ENCODE measurements around the gene DIAPH2. TPM values are rescaled to one million over a fixed set of nuclear protein-coding genes. Genes with fewer than 3 reads are reported as not detected.

Gene DIAPH2
- total and polyA plus RNA-seq, 9 donors = 5.2 to 15.8 (median 8.9) TPM

DNA sequence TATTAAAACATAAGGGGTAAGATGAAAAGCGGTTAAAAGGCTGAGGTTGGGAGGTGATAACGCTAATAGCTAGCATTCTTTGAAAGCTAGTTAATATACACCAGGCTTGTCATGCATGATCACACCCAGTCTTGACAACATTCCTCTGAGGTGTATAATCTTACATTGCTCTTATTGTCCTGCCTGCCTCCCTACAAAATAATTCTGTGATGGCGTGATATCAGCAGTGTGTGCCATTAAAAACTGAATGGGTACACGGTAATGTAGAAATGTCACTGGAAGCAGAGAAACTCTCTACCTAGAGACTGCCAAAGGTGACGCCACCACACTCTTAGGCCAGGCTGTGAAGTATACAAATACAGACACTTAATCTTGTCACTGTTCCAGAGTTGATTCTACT is 68.1 kb downstream of the DIAPH2 start:
- Histone ChIP-seq H3K4me1 (ENCODE audit: control insufficient read depth, insufficient read depth, low read length) (no peaks in the 10 kb centered on the region), H3K36me3 (ENCODE audit: control insufficient read depth, insufficient read depth, low read length) (peaks cover 2% of the 10 kb centered on the region), H3K27me3 (ENCODE audit: control insufficient read depth, insufficient read depth, low read length) (peaks cover 6% of the 10 kb centered on the region), H3K27ac (ENCODE audit: low read length) (no peak overlapping the region), H3K9me3 (replicated peaks; ENCODE audit: control insufficient read depth, low read depth, low read length) (no peaks in the 10 kb centered on the region), H3K4me3 (ENCODE audit: low read length) (no peak overlapping the region)
- no peak for DNase-seq
- no CpG with 5 or more reads among the region's 5 CpGs for WGBS (ENCODE audit: insufficient coverage)

DNA sequence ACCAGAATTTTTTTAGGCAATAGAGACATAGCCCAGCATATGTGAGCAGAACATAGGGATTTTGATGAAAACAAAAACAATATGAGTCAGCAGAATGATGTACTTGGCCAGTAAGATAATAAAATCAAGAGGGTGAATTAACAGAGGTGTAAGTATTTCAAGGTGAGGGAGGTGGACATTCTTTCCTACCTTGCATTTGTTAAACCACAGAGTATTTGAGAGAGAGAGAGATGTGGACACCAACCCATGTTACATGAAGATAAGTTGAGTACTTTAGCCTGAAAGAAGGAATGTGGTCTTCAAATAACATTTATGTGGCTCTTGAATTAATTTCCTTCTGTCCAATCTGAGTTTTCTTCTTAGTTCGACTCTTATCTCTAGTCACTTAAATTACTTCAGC is 68.6 kb downstream of the DIAPH2 start:
- Histone ChIP-seq H3K4me1 (ENCODE audit: control insufficient read depth, insufficient read depth, low read length) (no peaks in the 10 kb centered on the region), H3K27me3 (ENCODE audit: control insufficient read depth, insufficient read depth, low read length) (peaks cover 6% of the 10 kb centered on the region), H3K36me3 (ENCODE audit: control insufficient read depth, insufficient read depth, low read length) (peaks cover 2% of the 10 kb centered on the region), H3K4me3 (ENCODE audit: low read length) (no peak overlapping the region), H3K9me3 (replicated peaks; ENCODE audit: control insufficient read depth, low read depth, low read length) (no peaks in the 10 kb centered on the region), H3K27ac (ENCODE audit: low read length) (no peak overlapping the region)
- no peak for DNase-seq
- no CpG with 5 or more reads among the region's 1 CpG for WGBS (ENCODE audit: insufficient coverage)

DNA sequence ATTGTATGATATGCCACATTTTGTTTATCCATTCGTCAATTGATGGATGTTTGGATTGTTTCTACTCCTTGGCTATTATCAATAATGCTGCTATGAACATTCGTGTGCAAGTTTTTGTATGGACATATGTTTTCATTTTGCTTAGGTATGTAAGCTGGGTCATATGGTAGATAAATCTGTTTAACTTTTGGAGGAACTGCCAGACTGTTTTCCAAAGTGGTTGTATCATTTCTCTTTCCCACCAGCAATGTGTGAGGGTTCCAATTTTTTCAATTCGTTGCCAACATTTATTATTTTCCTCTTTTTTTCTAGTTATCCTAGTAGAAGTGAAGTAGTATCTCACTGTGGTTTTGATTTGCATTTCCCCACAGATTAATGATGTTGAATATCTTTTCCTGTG is 71.8 kb downstream of the DIAPH2 start:
- no peaks in the 10 kb centered on the region for H3K9me3 ChIP-seq (replicated peaks; ENCODE audit: control insufficient read depth, low read depth, low read length)
- no peak overlapping the region for H3K27ac ChIP-seq (ENCODE audit: low read length)
- DNase-seq = peak; percentile 1
- no CpG with 5 or more reads among the region's 3 CpGs for WGBS (ENCODE audit: insufficient coverage)
- no peak overlapping the region for H3K4me3 ChIP-seq (ENCODE audit: low read length)
- H3K27me3 ChIP-seq (ENCODE audit: control insufficient read depth, insufficient read depth, low read length) = peaks cover 2% of the 10 kb centered on the region
- no peaks in the 10 kb centered on the region for H3K4me1 ChIP-seq (ENCODE audit: control insufficient read depth, insufficient read depth, low read length)
- peaks cover 2% of the 10 kb centered on the region for H3K36me3 ChIP-seq (ENCODE audit: control insufficient read depth, insufficient read depth, low read length)

DNA sequence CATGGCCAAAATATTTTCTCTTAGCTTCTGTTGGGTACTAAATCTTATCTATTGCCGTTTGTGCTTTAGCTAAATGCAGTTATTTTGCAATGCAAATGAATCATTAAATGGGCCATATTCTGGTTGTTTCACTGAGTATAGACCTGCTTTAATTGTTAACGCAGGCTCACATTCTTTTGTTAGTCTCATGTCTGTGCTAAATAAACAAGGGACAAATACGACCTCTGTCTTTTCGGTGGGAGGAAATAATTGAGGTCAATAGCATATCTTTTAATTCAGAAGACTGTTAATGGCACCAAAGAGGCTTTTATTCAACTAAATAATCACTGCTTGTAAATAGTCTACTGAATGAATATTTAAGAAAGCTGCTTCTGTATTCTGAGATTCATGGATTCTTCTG is 76.9 kb downstream of the DIAPH2 start:
- H3K36me3 ChIP-seq (ENCODE audit: control insufficient read depth, insufficient read depth, low read length) = no peaks in the 10 kb centered on the region
- WGBS (ENCODE audit: insufficient coverage) = 33% methylated on average over 1 of the region's 4 CpGs

DNA sequence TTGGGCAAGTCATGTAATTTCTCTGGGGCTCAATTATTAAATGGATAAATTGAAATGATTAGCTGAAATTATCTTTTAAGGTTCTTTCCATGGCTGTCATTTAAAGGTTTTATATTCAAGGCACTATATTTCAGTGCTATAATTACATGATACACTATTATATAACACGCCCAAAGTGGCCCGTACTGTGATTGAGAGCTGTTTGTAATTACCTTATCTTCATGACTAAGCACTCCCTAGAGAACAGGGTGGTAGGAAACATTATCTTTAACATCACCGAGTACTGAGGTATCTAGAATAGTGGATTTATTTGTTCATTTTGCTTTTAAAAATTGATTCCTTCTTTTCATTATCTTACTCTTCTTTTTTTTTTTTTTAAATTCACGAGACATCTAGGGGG is 79.0 kb downstream of the DIAPH2 start:
- H3K9me3 ChIP-seq (replicated peaks; ENCODE audit: control insufficient read depth, low read depth, low read length) = no peaks in the 10 kb centered on the region
- H3K4me3 ChIP-seq (ENCODE audit: low read length) = no peak overlapping the region
- no peaks in the 10 kb centered on the region for H3K36me3 ChIP-seq (ENCODE audit: control insufficient read depth, insufficient read depth, low read length)
- H3K27ac ChIP-seq (ENCODE audit: low read length) = no peak overlapping the region
- no peaks in the 10 kb centered on the region for H3K27me3 ChIP-seq (ENCODE audit: control insufficient read depth, insufficient read depth, low read length)
- no peak for DNase-seq
- no peaks in the 10 kb centered on the region for H3K4me1 ChIP-seq (ENCODE audit: control insufficient read depth, insufficient read depth, low read length)
- WGBS (ENCODE audit: insufficient coverage) = no CpG with 5 or more reads among the region's 4 CpGs

More for the DNA sequence above, 76.9 kb downstream of the DIAPH2 start:
- Histone ChIP-seq H3K4me1 (ENCODE audit: control insufficient read depth, insufficient read depth, low read length) (no peaks in the 10 kb centered on the region), H3K4me3 (ENCODE audit: low read length) (no peak overlapping the region), H3K27ac (ENCODE audit: low read length) (no peak overlapping the region), H3K27me3 (ENCODE audit: control insufficient read depth, insufficient read depth, low read length) (no peaks in the 10 kb centered on the region), H3K9me3 (replicated peaks; ENCODE audit: control insufficient read depth, low read depth, low read length) (no peaks in the 10 kb centered on the region)
- DNase-seq = no peak

DNA sequence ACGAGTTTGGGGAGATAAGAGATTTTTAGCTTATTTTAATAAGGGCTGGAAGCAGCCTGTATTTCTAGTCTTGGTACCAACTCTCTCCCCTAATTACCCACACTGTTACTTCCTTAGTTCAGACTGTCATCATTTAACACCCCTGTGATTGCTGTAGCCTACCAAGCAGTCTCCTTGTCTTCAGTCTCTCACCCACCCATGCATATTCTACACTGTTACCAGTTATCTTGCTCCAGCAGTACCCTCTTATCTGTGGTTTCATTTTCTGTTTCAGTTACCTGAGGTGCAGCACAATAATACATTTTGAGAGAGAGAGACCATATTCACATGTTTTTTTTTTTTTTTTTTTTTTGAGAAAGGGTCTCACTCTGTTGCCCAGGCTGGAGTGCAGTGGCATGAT is 80.2 kb downstream of the DIAPH2 start:
- Histone ChIP-seq H3K9me3 (replicated peaks; ENCODE audit: control insufficient read depth, low read depth, low read length) (no peaks in the 10 kb centered on the region), H3K27me3 (ENCODE audit: control insufficient read depth, insufficient read depth, low read length) (peaks cover 2% of the 10 kb centered on the region), H3K36me3 (ENCODE audit: control insufficient read depth, insufficient read depth, low read length) (no peaks in the 10 kb centered on the region), H3K27ac (ENCODE audit: low read length) (no peak overlapping the region), H3K4me1 (ENCODE audit: control insufficient read depth, insufficient read depth, low read length) (no peaks in the 10 kb centered on the region), H3K4me3 (ENCODE audit: low read length) (no peak overlapping the region)
- DNase-seq = no peak
- no CpG with 5 or more reads among the region's 1 CpG for WGBS (ENCODE audit: insufficient coverage)

DNA sequence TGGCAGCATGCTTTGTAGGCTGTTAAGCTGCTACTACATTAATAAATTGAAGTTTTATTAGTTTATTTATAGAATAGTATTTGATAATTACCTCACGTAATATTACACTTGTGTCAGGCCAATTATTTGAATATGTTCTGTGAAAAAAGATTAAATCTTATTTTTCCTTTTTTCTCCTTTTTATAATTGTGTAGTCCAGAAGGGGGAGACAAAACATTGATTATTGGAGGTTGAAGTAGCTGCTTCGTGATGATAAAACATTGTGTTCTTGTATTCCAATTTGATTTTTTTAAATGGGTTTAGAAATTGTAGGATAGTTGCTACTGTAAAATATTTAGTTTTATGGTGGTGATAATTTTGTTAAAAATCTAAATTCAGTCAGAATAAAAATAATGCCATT is 85.7 kb downstream of the DIAPH2 start:
- H3K9me3 ChIP-seq (replicated peaks; ENCODE audit: control insufficient read depth, low read depth, low read length) = no peaks in the 10 kb centered on the region
- H3K4me3 ChIP-seq (ENCODE audit: low read length) = no peak overlapping the region
- DNase-seq = peak; percentile 42
- H3K27ac ChIP-seq (ENCODE audit: low read length) = no peak overlapping the region
- no peaks in the 10 kb centered on the region for H3K4me1 ChIP-seq (ENCODE audit: control insufficient read depth, insufficient read depth, low read length)
- H3K27me3 ChIP-seq (ENCODE audit: control insufficient read depth, insufficient read depth, low read length) = peaks cover 2% of the 10 kb centered on the region
- no CpG with 5 or more reads among the region's 2 CpGs for WGBS (ENCODE audit: insufficient coverage)
- no peaks in the 10 kb centered on the region for H3K36me3 ChIP-seq (ENCODE audit: control insufficient read depth, insufficient read depth, low read length)

DNA sequence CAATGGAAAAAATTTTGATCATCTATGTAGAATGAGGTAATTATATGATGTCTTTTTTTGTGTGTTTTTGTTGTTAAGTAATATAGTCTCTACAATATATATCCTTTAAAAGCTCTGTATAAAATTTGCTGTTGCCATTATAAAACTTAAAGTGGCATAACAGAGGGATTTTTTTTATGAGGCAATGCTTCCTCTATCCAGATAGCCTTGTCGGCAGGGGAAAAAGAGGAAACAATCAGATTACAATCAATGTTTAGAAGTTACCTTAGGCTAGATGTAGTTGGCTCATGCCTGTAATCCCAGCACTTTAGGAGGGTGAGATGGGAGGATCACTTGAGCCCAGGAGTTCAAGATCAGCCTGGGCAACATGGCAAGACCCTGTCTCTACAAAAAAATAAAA is 86.8 kb downstream of the DIAPH2 start:
- H3K27me3 ChIP-seq (ENCODE audit: control insufficient read depth, insufficient read depth, low read length) = peaks cover 2% of the 10 kb centered on the region
- H3K4me1 ChIP-seq (ENCODE audit: control insufficient read depth, insufficient read depth, low read length) = no peaks in the 10 kb centered on the region
- H3K9me3 ChIP-seq (replicated peaks; ENCODE audit: control insufficient read depth, low read depth, low read length) = no peaks in the 10 kb centered on the region
- no peak for DNase-seq
- H3K36me3 ChIP-seq (ENCODE audit: control insufficient read depth, insufficient read depth, low read length) = no peaks in the 10 kb centered on the region
- no peak overlapping the region for H3K4me3 ChIP-seq (ENCODE audit: low read length)
- no CpG with 5 or more reads among the region's 1 CpG for WGBS (ENCODE audit: insufficient coverage)
- no peak overlapping the region for H3K27ac ChIP-seq (ENCODE audit: low read length)

DNA sequence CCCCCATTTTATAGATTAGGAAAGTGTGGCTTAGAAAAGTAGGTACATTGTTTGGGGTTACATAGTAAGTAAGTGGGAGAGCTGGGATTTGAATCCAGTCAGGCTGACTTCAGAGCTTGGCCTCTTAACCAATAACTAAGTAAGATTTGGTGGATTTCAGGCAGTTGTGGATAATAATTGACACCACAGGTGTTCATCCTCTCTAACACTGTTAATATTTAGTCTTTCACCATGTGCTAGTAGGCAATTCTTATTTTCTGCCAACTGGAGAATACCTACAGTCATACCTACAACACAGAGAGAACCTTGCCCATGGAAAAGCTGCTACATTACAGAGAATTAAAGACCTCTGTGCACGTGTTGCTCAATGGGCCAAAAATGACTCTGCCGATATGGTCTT is 89.5 kb downstream of the DIAPH2 start:
- peaks cover 2% of the 10 kb centered on the region for H3K27me3 ChIP-seq (ENCODE audit: control insufficient read depth, insufficient read depth, low read length)
- no peak overlapping the region for H3K27ac ChIP-seq (ENCODE audit: low read length)
- WGBS (ENCODE audit: insufficient coverage) = no CpG with 5 or more reads among the region's 2 CpGs

DNA sequence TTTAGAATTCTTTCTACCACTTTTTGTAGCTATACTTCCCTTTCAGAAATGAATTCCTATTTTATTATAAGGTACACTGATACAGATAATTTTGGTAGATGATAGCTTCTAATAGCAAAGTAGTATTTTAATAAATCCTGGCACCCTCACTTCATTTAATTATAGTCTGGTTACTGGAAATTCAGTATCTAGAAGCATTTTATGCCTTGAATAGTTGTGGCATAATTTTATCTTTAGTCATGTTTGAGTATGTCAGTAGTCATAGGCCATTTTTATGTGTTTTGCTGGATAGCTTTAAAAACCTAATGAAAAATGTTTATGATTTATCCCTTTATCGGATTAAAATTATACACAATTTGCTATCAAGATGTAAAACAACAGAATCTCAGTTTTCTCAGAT is 92.3 kb downstream of the DIAPH2 start:
- no peaks in the 10 kb centered on the region for H3K9me3 ChIP-seq (replicated peaks; ENCODE audit: control insufficient read depth, low read depth, low read length)
- H3K27me3 ChIP-seq (ENCODE audit: control insufficient read depth, insufficient read depth, low read length) = no peaks in the 10 kb centered on the region
- H3K27ac ChIP-seq (ENCODE audit: low read length) = no peak overlapping the region
- H3K4me1 ChIP-seq (ENCODE audit: control insufficient read depth, insufficient read depth, low read length) = no peaks in the 10 kb centered on the region
- DNase-seq = no peak
- H3K36me3 ChIP-seq (ENCODE audit: control insufficient read depth, insufficient read depth, low read length) = no peaks in the 10 kb centered on the region
- no CpG with 5 or more reads among the region's 1 CpG for WGBS (ENCODE audit: insufficient coverage)
- no peak overlapping the region for H3K4me3 ChIP-seq (ENCODE audit: low read length)

More for the DNA sequence above, 89.5 kb downstream of the DIAPH2 start:
- H3K4me3 ChIP-seq (ENCODE audit: low read length) = no peak overlapping the region
- no peaks in the 10 kb centered on the region for H3K9me3 ChIP-seq (replicated peaks; ENCODE audit: control insufficient read depth, low read depth, low read length)
- DNase-seq = no peak
- H3K4me1 ChIP-seq (ENCODE audit: control insufficient read depth, insufficient read depth, low read length) = no peaks in the 10 kb centered on the region
- H3K36me3 ChIP-seq (ENCODE audit: control insufficient read depth, insufficient read depth, low read length) = no peaks in the 10 kb centered on the region

DNA sequence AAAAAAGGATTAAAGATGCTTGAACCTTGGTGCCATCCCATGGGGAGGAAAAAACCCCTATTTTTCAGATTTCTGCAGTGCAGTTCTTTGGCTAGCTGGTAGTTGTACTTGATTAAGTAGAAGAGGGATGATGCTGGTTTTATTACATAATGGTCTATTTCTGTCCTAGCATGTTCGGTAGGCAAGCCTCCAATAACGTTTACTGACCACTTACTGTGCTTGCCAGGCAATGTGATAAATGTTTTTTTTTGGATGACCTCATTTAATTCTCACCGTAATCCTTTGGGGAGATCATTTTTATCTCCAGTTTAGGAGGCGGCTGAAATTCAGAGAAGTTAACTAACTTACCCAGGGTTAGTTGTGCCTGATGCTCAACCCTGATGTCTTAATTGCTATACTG is 106.9 kb downstream of the DIAPH2 start:
- H3K27ac ChIP-seq (ENCODE audit: low read length) = no peak overlapping the region
- WGBS (ENCODE audit: insufficient coverage) = no CpG with 5 or more reads among the region's 4 CpGs
- no peaks in the 10 kb centered on the region for H3K36me3 ChIP-seq (ENCODE audit: control insufficient read depth, insufficient read depth, low read length)
- DNase-seq = peak; percentile 40
- peaks cover 4% of the 10 kb centered on the region for H3K27me3 ChIP-seq (ENCODE audit: control insufficient read depth, insufficient read depth, low read length)
- H3K4me3 ChIP-seq (ENCODE audit: low read length) = no peak overlapping the region
- H3K4me1 ChIP-seq (ENCODE audit: control insufficient read depth, insufficient read depth, low read length) = no peaks in the 10 kb centered on the region
- no peaks in the 10 kb centered on the region for H3K9me3 ChIP-seq (replicated peaks; ENCODE audit: control insufficient read depth, low read depth, low read length)
